ENCODE measurements around the gene MXD3.
"Not testable (repeated sequence)": the region's sequence is repeated elsewhere in the genome, so short reads cannot be mapped to it uniquely, and the experiment has no call there.

The MXD3 gene

DNA sequence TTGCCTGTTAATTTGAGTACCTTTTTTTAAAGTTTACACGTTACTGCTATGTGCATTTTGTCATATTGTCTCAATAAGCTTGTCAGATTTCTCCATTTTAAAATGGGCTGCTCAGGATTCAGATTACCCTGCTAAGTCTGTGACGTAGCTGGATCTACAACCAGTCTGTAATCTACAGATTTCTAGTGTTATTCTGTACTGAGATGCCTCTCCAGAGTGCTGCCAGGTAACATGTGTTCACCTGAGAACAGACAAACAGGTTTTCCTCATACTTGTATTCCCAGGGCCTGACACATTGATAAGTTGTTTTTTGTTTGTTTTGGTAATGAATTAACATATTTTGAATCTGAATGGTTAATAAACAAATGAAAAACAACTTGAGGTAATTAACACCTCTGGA is 23.5 kb downstream of the MXD3 start:
- Histone ChIP-seq H3K9ac (no peak overlapping the region), H3K27me3 (no peaks in the 10 kb centered on the region), H3K4me1 (no peaks in the 10 kb centered on the region), H3K36me3 (peaks cover 98% of the 10 kb centered on the region), H3K9me3 (no peaks in the 10 kb centered on the region), H4K20me1 (0 out of 2 replicates have a peak, but pooled peaks cover 6% of the 10 kb centered on the region), H3K4me2 (no peak overlapping the region), H3K4me3 (no peak overlapping the region), H3K27ac (no peak overlapping the region)
- no peak for TF ChIP-seq Cebpa-rat (IDR thresholded peaks at IDR 0.05)

DNA sequence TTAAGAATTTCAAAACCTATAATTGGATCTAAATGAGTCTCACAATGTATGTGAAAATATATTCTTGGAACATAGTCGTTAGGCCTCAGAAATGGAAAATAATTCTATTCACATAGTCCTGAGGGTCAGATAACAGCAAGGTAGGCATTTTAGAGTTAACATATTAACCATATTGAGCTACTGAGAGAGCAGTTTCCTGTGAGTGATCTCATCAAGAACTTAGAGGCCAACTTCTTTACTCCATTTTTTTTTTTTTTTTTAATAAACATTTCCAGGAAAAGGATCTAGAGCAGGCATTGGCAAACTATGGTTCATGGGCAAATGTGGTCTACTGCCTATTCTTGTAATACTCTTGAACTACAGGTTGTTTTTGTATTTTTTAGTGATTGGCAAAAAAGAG is 34.8 kb downstream of the MXD3 start:
- Histone ChIP-seq H3K4me3 (no peak overlapping the region), H3K36me3 (peaks cover 96% of the 10 kb centered on the region), H3K9me3 (no peaks in the 10 kb centered on the region), H3K4me1 (no peaks in the 10 kb centered on the region), H3K9ac (no peak overlapping the region), H3K27ac (no peak overlapping the region), H3K27me3 (no peaks in the 10 kb centered on the region), H4K20me1 (peaks cover 4% of the 10 kb centered on the region; the same call in 1 of the 2 replicates), H3K4me2 (no peak overlapping the region)
- no peak for TF ChIP-seq Cebpa-rat (IDR thresholded peaks at IDR 0.05)

DNA sequence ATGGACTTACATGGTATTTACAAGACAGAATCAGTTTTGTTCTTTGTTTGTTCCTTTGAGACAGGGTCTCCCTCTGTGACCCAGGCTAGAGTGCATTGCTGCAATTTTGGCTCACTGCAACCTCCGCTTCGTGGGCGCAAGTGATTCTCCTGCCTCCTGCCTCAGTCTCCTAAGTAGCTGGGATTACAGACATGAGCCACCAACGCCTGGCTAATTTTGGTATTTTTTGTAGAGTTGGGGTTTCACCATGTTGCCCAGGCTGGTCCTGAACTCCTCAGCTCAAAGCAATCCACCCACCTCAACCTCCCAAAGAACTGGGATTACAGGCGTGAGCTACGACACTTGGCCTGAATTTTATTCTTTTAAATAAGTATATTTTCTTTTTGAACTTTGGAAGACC is 35.8 kb downstream of the MXD3 start:
- Histone ChIP-seq H3K4me3 (no peak overlapping the region), H3K9ac (no peak overlapping the region), H3K27me3 (no peaks in the 10 kb centered on the region), H3K27ac (no peak overlapping the region), H3K9me3 (no peaks in the 10 kb centered on the region), H4K20me1 (no peaks in the 10 kb centered on the region), H3K4me1 (no peaks in the 10 kb centered on the region), H3K36me3 (peaks cover 96% of the 10 kb centered on the region), H3K4me2 (no peak overlapping the region)
- TF ChIP-seq Cebpa-rat (IDR thresholded peaks at IDR 0.05), result no peak

DNA sequence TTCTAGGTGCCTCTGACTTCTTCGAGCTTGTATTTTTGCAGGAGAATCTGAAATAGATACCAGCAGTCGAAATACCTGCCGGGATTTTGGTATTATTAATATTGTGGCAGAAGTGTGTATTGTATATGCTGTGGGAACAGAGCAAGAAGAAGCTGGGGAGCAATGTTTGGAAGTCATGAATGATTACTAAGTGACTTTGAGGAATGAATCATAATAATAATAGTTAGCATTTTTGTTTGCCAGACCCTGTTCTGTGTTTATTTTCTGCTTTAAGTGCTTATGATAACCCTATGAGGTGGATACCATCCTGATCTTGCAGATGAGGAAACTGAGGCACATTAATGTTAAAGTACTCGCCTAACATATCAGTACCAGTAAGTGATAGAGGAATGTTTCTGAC is 40.6 kb downstream of the MXD3 start:
- Histone ChIP-seq H3K36me3 (peaks cover 97% of the 10 kb centered on the region), H3K27ac (no peak overlapping the region), H3K27me3 (no peaks in the 10 kb centered on the region), H3K9me3 (no peaks in the 10 kb centered on the region), H4K20me1 (no peaks in the 10 kb centered on the region), H3K4me3 (no peak overlapping the region), H3K4me1 (no peaks in the 10 kb centered on the region), H3K4me2 (no peak overlapping the region), H3K9ac (no peak overlapping the region)
- TF ChIP-seq Cebpa-rat (IDR thresholded peaks at IDR 0.05), result no peak

DNA sequence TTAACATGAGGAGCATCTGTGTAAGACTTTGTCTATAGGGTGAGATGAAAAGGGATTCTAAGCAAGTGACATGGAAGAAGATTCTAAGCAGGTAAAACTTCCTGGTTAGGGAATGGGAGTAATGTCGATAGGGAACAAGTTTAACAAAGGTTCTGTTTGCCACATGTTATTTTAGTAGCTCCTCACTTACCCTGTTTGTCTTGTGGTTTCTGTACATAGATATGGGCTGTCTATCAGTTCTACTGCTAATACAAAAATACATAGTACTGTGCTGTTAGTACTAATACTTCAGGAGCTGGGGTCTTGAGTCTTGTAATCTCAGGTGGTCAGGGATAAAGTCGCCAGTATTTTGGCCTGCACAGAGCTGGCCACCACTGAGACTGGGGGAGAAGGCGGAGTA is 41.0 kb downstream of the MXD3 start:
- peaks cover 97% of the 10 kb centered on the region for H3K36me3 ChIP-seq
- no peaks in the 10 kb centered on the region for H3K27me3 ChIP-seq
- H3K4me2 ChIP-seq, result no peak overlapping the region
- H3K4me1 ChIP-seq, result no peaks in the 10 kb centered on the region
- no peaks in the 10 kb centered on the region for H3K9me3 ChIP-seq
- no peak overlapping the region for H3K9ac ChIP-seq
- no peak for TF ChIP-seq Cebpa-rat (IDR thresholded peaks at IDR 0.05)
- no peak overlapping the region for H3K4me3 ChIP-seq
- H3K27ac ChIP-seq, result no peak overlapping the region
- no peaks in the 10 kb centered on the region for H4K20me1 ChIP-seq

DNA sequence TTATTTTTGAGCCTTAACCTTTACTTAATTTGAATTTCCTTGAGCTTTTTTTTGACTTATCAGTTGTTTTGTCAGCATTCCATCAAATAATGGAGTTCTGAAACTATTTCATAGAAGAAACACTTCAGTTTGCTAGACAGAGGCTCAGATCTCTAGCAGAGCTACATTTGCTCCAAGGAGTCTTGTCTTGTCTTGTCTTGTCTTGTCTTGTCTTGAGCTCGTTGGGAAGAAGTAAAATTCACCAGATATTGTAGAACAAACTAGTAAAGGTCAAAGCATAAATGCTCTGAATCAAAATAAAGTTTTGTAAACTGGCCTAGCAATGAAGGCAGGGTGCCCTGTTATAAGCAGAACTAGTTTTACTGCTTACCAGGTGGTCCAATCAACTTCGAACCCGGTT is 41.7 kb downstream of the MXD3 start:
- H3K4me2 ChIP-seq, result no peak overlapping the region
- H3K36me3 ChIP-seq, result peaks cover 97% of the 10 kb centered on the region
- H4K20me1 ChIP-seq, result no peaks in the 10 kb centered on the region
- H3K4me3 ChIP-seq, result no peak overlapping the region
- no peak for TF ChIP-seq Cebpa-rat (IDR thresholded peaks at IDR 0.05)
- H3K27me3 ChIP-seq, result no peaks in the 10 kb centered on the region
- no peaks in the 10 kb centered on the region for H3K4me1 ChIP-seq
- H3K9ac ChIP-seq, result no peak overlapping the region
- no peak overlapping the region for H3K27ac ChIP-seq
- no peaks in the 10 kb centered on the region for H3K9me3 ChIP-seq

DNA sequence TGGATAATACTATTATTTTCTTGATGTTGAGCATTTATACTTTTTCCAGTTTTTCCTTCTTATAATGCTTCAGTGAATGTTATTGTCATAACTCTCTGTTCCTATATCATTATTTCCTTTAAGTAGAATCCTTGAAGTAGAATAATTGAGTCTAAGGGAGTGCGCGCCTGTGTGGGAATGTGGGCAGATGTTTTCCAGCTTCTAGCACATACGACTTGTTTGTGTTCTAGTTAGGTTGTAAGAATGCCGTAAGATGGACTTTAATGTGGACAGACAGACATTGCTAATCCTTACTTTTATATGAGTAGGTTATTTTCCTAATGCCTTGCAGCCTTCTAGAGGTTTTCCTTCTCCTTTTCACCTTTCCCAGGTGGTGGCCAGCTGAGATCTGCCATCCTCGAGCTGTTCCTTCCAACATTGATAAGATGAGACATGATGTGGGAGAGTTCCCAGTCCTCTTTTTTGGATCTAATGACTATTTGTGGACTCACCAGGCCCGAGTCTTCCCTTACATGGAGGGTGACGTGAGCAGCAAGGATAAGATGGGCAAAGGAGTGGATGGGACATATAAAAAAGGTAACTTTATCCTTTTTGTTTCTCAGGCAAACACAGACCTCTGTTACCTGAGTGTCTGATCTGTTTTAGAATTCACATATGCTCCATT is 42.3 kb downstream of the MXD3 start:
- Histone ChIP-seq H3K4me2 (no peak overlapping the region), H4K20me1 (no peaks in the 10 kb centered on the region), H3K4me1 (no peaks in the 10 kb centered on the region), H3K27ac (no peak overlapping the region), H3K27me3 (no peaks in the 10 kb centered on the region), H3K9me3 (no peaks in the 10 kb centered on the region), H3K36me3 (peaks cover 97% of the 10 kb centered on the region), H3K9ac (no peak overlapping the region), H3K4me3 (no peak overlapping the region)
- TF ChIP-seq Cebpa-rat (IDR thresholded peaks at IDR 0.05), result no peak

DNA sequence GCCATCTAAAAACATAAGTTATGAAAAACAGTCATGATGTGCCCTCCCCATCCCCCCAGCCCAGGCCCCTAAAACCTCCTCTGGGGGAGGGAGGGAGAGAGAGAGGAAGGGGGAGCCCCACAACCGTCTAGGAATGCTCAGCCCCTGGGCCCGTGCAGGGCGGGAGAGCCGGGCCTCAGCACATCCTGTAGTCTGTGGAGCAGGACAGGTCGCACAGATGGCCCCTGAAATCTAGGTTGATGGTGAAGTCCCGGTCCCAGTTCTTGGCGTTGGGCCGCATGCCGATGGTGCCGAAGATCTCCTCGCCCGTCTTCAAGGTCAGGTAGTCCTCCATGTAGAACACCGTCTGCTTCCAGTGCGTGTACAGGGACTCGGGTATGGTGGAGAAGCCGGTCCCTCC is 46.3 kb downstream of the MXD3 start:
- Histone ChIP-seq H3K27me3 (no peaks in the 10 kb centered on the region), H3K4me2 (no peak overlapping the region), H3K9me3 (no peaks in the 10 kb centered on the region), H3K4me3 (no peak overlapping the region), H3K9ac (no peak overlapping the region), H3K27ac (no peak overlapping the region), H4K20me1 (no peaks in the 10 kb centered on the region), H3K4me1 (no peaks in the 10 kb centered on the region), H3K36me3 (peaks cover 96% of the 10 kb centered on the region)
- no peak for TF ChIP-seq Cebpa-rat (IDR thresholded peaks at IDR 0.05)

DNA sequence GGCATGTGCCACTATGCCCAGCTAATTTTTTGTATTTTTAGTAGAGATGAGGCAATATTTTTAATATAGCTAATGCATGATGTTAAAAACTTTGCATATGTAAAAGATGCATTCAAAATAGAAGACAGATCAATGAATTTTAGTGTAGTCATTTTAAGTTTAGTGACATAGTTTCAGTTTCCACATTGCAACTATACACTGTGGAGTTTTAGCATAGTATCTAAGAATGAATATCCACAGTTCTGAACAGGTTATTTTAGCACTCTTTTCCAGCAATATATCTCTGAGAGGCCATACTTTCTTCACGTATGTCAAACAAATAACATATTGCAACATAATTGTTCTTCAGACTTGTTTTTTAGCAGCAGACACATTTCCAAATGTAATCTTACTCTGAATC is 47.5 kb downstream of the MXD3 start:
- Histone ChIP-seq H3K4me3 (no peak overlapping the region), H3K36me3 (peaks cover 96% of the 10 kb centered on the region), H3K27me3 (no peaks in the 10 kb centered on the region), H3K9me3 (no peaks in the 10 kb centered on the region), H4K20me1 (no peaks in the 10 kb centered on the region), H3K27ac (no peak overlapping the region), H3K4me2 (no peak overlapping the region), H3K9ac (no peak overlapping the region), H3K4me1 (no peaks in the 10 kb centered on the region)
- no peak for TF ChIP-seq Cebpa-rat (IDR thresholded peaks at IDR 0.05)

DNA sequence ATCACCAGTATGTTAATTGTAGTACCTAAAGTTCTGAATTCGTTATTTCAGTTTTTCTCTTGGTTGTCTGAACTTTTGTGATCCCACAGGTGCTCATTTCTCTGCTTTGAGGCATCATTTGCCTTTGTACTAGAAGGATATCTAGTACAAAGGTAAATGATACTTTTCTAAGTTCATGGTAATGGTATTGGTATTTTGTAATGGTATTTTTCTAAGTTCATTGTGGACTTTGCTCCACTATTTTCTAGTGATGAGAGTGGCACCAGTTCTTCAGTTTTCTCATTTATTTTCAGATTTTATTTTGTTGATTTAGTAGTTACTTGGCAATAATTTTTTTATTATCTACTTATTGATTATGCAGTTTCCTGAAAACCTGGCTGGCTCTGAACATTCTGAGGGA is 50.2 kb downstream of the MXD3 start:
- H3K27me3 ChIP-seq, result no peaks in the 10 kb centered on the region
- H4K20me1 ChIP-seq, result 0 out of 2 replicates have a peak, but pooled peaks cover under 1% of the 10 kb centered on the region
- TF ChIP-seq Cebpa-rat (IDR thresholded peaks at IDR 0.05), result no peak
- H3K9me3 ChIP-seq, result no peaks in the 10 kb centered on the region
- peaks cover 96% of the 10 kb centered on the region for H3K36me3 ChIP-seq
- no peak overlapping the region for H3K4me2 ChIP-seq
- no peak overlapping the region for H3K4me3 ChIP-seq
- no peak overlapping the region for H3K27ac ChIP-seq
- no peaks in the 10 kb centered on the region for H3K4me1 ChIP-seq
- no peak overlapping the region for H3K9ac ChIP-seq

DNA sequence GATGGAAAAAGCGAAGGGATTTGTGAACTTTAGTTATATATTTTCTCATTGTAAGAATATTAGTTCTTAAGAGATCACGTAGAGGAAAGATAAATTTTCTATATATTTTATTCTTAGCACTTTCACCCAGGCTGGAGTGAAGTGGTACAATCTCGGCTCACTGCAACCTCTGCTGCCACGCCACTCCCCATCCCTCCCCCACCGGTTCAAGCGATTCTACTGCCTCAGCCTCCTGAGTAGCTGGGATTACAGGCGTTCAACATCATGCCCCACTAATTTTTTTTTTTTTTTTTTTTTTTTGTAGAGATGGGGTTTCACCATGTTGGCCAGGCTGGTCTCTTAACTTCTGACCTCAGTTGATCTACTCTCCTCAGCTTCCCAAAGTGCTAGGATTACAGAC is 50.7 kb downstream of the MXD3 start:
- peaks cover 96% of the 10 kb centered on the region for H3K36me3 ChIP-seq

DNA sequence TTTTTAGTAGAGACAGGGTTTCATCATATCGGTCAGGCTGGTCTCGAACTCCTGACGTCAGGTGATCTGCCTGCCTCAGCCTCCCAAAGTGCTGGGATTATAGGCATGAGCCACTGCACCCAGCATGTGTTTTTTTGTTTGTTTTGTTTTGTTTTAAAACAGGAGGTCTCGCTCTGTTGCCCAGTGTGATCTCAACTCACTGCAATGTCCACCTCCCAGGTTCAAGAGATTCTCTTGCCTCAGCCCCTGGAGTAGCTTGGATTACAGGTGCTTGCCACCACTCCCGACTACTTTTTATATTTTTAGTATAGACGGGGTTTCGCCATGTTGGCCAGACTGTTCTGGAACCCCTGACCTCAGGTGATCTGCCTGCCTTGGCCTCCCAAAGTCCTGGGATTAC is 53.0 kb downstream of the MXD3 start:
- peaks cover 96% of the 10 kb centered on the region for H3K36me3 ChIP-seq
- not testable (repeated sequence) for H3K4me3 ChIP-seq, H3K9me3 ChIP-seq, H3K4me2 ChIP-seq, H3K4me1 ChIP-seq, H3K9ac ChIP-seq, H3K27ac ChIP-seq, H3K27me3 ChIP-seq
- peaks cover 14% of the 10 kb centered on the region; the same call in 1 of the 2 replicates for H4K20me1 ChIP-seq

More for the DNA sequence above, 50.7 kb downstream of the MXD3 start:
- H3K9ac ChIP-seq, result no peak overlapping the region
- H3K27ac ChIP-seq, result no peak overlapping the region
- no peak overlapping the region for H3K4me2 ChIP-seq
- H3K9me3 ChIP-seq, result no peaks in the 10 kb centered on the region
- no peaks in the 10 kb centered on the region for H3K4me1 ChIP-seq
- no peak for TF ChIP-seq Cebpa-rat (IDR thresholded peaks at IDR 0.05)
- 0 out of 2 replicates have a peak, but pooled peaks cover 5% of the 10 kb centered on the region for H4K20me1 ChIP-seq
- H3K4me3 ChIP-seq, result no peak overlapping the region
- H3K27me3 ChIP-seq, result no peaks in the 10 kb centered on the region
